Loucy (cell line): ENCODE data around the gene NID1.

Experiments
- H2AFZ ChIP-seq: fragments of 200-600 bp; sonication (generic); 2 replicates; pipeline ENCODE4 v1.6.0; 2016; ENCODE audit warnings: antibody characterized with exemption, mild to moderate bottlenecking, low read length, moderate library complexity
- H3F3A ChIP-seq: fragments of 200-600 bp; 2 replicates; pipeline ENCODE4 v1.6.0; 2016; ENCODE audit warnings: antibody characterized with exemption, low read depth, mild to moderate bottlenecking
- H3K27me3 ChIP-seq: fragments of 200-600 bp; sonication (generic); 2 replicates; pipeline ENCODE4 v1.6.1; 2014; ENCODE audit warnings: low read length, mild to moderate bottlenecking; ENCODE audit not compliant: insufficient read depth, poor library complexity, severe bottlenecking
- H3K36me3 ChIP-seq: fragments of 200-600 bp; sonication (generic); 2 replicates; pipeline ENCODE4 v1.6.1; 2016; ENCODE audit warnings: low read length; ENCODE audit not compliant: insufficient read depth
- H3K4me1 ChIP-seq: fragments of 200-600 bp; sonication (generic); 2 replicates; pipeline ENCODE4 v1.5.1; 2014; ENCODE audit warnings: low read length, mild to moderate bottlenecking; ENCODE audit not compliant: insufficient read depth, poor library complexity, severe bottlenecking
- H3K4me2 ChIP-seq: fragments of 200-600 bp; sonication (generic); 2 replicates; pipeline ENCODE4 v1.6.0; 2014; ENCODE audit warnings: antibody characterized with exemption, low read length, low read depth, mild to moderate bottlenecking; ENCODE audit not compliant: poor library complexity, severe bottlenecking
- H3K4me3 ChIP-seq: fragments of 200-600 bp; sonication (generic); 2 replicates; pipeline ENCODE4 v1.5.1; 2014; ENCODE audit warnings: low read length, mild to moderate bottlenecking, mixed read lengths; ENCODE audit not compliant: poor library complexity, severe bottlenecking
- H3K79me2 ChIP-seq: fragments of 200-600 bp; sonication (generic); 2 replicates; pipeline ENCODE4 v1.6.1; 2014; ENCODE audit warnings: low read length; ENCODE audit not compliant: insufficient read depth
- H3K9ac ChIP-seq: fragments of 200-600 bp; sonication (generic); 2 replicates; pipeline ENCODE4 v1.6.0; 2014; ENCODE audit warnings: mild to moderate bottlenecking, low read depth, low read length, moderate library complexity; ENCODE audit not compliant: poor library complexity, severe bottlenecking
- H3K9me2 ChIP-seq: fragments of 200-600 bp; sonication (generic); replicated peaks from 2 replicates; pipeline ENCODE4 v1.6.1; 2016; ENCODE audit warnings: low read depth, low read length, mixed read lengths
- H3K9me3 ChIP-seq: fragments of 200-600 bp; sonication (generic); 2 replicates; pipeline ENCODE4 v1.6.1; 2014; ENCODE audit warnings: mild to moderate bottlenecking, antibody characterized with exemption, low read length, low read depth; ENCODE audit not compliant: insufficient read depth
- H4K20me1 ChIP-seq: fragments of 200-600 bp; sonication (generic); 2 replicates; pipeline ENCODE4 v1.6.0; 2014; ENCODE audit warnings: antibody characterized with exemption, low read length, mild to moderate bottlenecking; ENCODE audit not compliant: insufficient read depth, poor library complexity, severe bottlenecking
- EZH2phosphoT487 ChIP-seq: fragments of 200-600 bp; IDR thresholded peaks from 2 replicates; pipeline ENCODE4 v1.6.1; 2018; ENCODE audit warnings: antibody characterized with exemption, mild to moderate bottlenecking, moderate library complexity, borderline replicate concordance
- TF ChIP-seq, protein P1 (sequence below): fragments of 200-600 bp; sonication (generic); conservative IDR thresholded peaks from 2 replicates; pipeline ENCODE4 v1.5.1; 2014; ENCODE audit warnings: mild to moderate bottlenecking, antibody characterized with exemption, low read length

The NID1 gene

DNA sequence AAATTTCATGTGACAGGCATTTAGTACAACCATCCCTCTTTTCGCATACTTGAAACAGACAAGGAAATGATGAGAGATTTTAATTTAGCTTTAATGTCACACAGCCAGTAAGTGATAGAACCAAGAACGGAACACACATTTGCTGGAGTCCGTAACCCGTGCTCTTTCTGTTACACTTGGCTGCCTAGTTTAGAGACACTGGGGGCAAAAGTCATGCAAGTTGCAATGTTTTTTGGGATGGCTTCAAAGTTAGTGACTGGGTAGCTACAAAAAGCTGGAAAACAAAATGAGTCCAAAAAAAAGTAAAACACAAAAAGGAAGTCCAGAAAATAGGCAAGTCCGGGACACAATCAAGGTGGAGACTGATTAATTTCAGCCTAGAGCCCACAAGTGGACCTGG is 5.9 kb downstream of the NID1 start:
- no peaks in the 10 kb centered on the region for H3K36me3 ChIP-seq
- no peaks in the 10 kb centered on the region for H3K9me3 ChIP-seq
- H3K9me2 ChIP-seq = no peaks in the 10 kb centered on the region
- no peak overlapping the region for H3K4me2 ChIP-seq
- no peaks in the 10 kb centered on the region for H3K79me2 ChIP-seq
- no peak overlapping the region for H3K4me3 ChIP-seq
- H3K9ac ChIP-seq = no peak overlapping the region
- no peaks in the 10 kb centered on the region for H4K20me1 ChIP-seq
- no peaks in the 10 kb centered on the region for H3K4me1 ChIP-seq
- no peaks in the 10 kb centered on the region for H3K27me3 ChIP-seq
- no peaks in the 10 kb centered on the region for H3F3A ChIP-seq
- no peak for TF ChIP-seq EZH2phosphoT487
- TF ChIP-seq, protein P1, sequence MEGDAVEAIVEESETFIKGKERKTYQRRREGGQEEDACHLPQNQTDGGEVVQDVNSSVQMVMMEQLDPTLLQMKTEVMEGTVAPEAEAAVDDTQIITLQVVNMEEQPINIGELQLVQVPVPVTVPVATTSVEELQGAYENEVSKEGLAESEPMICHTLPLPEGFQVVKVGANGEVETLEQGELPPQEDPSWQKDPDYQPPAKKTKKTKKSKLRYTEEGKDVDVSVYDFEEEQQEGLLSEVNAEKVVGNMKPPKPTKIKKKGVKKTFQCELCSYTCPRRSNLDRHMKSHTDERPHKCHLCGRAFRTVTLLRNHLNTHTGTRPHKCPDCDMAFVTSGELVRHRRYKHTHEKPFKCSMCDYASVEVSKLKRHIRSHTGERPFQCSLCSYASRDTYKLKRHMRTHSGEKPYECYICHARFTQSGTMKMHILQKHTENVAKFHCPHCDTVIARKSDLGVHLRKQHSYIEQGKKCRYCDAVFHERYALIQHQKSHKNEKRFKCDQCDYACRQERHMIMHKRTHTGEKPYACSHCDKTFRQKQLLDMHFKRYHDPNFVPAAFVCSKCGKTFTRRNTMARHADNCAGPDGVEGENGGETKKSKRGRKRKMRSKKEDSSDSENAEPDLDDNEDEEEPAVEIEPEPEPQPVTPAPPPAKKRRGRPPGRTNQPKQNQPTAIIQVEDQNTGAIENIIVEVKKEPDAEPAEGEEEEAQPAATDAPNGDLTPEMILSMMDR = no peak
- peak overlapping the region; percentile 55; the same call in 1 of the 2 replicates for H2AFZ ChIP-seq

DNA sequence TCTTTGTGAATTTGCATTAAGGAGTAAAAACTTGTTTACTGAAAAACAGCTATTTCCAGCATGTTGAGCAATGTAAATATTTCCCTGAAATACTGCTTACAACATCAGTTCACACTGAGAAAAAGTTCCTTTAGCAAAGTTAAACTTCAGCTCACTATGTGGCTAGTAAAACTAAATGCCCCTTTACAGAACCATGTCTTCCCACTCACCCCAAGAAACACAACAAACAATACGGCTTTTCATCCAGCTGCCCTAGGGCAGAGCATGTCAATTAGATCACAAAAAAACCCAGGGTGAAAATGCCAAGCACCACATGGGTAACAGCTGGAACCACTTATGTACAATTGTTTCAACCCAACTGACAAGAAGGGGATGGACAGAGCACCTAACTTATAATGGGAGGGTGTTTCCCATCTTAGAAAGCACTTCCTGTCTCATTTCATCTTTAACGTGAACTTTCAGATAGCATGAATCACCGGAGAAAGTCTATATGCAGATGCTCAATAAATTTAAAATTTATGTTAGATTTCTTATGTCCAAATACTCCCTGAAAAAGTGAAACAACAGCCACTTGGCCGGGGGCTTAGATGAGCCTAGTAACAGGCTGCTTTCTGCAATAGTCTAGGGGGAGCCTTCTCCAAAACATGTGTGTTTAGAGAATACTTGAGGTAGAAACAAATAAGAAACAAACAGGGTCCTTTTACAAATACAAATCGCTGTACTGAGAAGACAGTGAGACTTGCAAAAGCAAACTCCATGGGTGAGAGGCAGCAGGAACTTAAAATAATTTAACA is 6.6 kb downstream of the NID1 start:
- Histone ChIP-seq H3K4me2 (no peak overlapping the region), H2AFZ (peak overlapping the region; percentile 55), H3F3A (no peaks in the 10 kb centered on the region), H3K9me2 (no peaks in the 10 kb centered on the region), H4K20me1 (no peaks in the 10 kb centered on the region), H3K36me3 (no peaks in the 10 kb centered on the region), H3K27me3 (no peaks in the 10 kb centered on the region), H3K4me1 (no peaks in the 10 kb centered on the region), H3K9ac (no peak overlapping the region), H3K9me3 (no peaks in the 10 kb centered on the region), H3K4me3 (no peak overlapping the region), H3K79me2 (no peaks in the 10 kb centered on the region)
- TF ChIP-seq, protein P1 = no peak
- TF ChIP-seq EZH2phosphoT487 = no peak

DNA sequence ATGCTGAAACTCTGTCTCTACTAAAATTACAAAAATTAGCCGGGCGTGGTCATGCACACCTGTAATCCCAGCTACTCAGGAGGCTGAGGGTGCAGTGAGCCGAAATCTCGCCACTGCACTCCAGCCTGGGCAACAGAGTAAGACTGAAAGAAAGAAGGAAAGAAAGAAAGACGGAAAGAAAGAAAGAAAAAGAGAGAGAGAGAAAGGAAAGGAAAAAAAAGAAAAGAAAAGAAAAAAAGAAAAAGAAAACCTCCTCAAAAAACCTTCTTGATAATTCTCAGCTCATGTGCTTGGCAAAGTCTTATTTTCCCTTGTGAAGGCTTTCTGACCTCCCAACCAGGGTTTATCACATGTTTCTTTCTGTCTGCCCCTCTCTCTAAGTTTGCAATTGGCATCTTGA is 7.3 kb downstream of the NID1 start:
- Histone ChIP-seq H3K4me1 (no peaks in the 10 kb centered on the region), H3K79me2 (no peaks in the 10 kb centered on the region), H3K4me2 (no peak overlapping the region), H2AFZ (no peak overlapping the region), H3F3A (no peaks in the 10 kb centered on the region), H3K4me3 (no peak overlapping the region), H3K9ac (no peak overlapping the region), H3K36me3 (no peaks in the 10 kb centered on the region), H3K9me2 (no peaks in the 10 kb centered on the region), H4K20me1 (no peaks in the 10 kb centered on the region), H3K27me3 (no peaks in the 10 kb centered on the region), H3K9me3 (no peaks in the 10 kb centered on the region)
- no peak for TF ChIP-seq EZH2phosphoT487
- TF ChIP-seq, protein P1 = no peak
